ENCODE measurements around the gene EPS8.

Gene EPS8

DNA sequence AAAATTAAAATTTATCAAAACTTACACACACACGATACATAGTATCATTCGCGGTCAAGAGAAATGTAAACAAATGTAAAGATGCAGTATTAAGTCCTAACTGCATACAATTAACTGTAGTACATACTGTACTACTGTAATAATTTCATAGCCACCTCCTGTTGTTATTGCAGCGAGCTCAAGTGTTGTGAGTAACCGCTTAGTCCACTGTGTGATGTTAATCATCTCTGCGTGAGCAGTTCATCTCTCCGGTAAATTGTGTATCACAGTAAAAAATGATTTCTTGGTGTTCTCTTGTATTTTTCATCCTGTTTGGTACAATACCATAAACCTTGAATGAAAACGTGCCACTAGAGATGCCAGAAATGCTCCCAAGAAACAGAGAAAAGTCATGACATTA, 6.5 kb downstream of the EPS8 start:
- no peak for TF ChIP-seq SIN3A (IDR thresholded peaks at IDR 0.05; ENCODE audit: borderline replicate concordance, insufficient read depth, low read length)
- TF ChIP-seq, protein P1, sequence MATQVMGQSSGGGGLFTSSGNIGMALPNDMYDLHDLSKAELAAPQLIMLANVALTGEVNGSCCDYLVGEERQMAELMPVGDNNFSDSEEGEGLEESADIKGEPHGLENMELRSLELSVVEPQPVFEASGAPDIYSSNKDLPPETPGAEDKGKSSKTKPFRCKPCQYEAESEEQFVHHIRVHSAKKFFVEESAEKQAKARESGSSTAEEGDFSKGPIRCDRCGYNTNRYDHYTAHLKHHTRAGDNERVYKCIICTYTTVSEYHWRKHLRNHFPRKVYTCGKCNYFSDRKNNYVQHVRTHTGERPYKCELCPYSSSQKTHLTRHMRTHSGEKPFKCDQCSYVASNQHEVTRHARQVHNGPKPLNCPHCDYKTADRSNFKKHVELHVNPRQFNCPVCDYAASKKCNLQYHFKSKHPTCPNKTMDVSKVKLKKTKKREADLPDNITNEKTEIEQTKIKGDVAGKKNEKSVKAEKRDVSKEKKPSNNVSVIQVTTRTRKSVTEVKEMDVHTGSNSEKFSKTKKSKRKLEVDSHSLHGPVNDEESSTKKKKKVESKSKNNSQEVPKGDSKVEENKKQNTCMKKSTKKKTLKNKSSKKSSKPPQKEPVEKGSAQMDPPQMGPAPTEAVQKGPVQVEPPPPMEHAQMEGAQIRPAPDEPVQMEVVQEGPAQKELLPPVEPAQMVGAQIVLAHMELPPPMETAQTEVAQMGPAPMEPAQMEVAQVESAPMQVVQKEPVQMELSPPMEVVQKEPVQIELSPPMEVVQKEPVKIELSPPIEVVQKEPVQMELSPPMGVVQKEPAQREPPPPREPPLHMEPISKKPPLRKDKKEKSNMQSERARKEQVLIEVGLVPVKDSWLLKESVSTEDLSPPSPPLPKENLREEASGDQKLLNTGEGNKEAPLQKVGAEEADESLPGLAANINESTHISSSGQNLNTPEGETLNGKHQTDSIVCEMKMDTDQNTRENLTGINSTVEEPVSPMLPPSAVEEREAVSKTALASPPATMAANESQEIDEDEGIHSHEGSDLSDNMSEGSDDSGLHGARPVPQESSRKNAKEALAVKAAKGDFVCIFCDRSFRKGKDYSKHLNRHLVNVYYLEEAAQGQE (IDR thresholded peaks at IDR 0.05; ENCODE audit: insufficient read depth in 1 of 2, low read depth in 2 of 2, low read length in 2 of 2) = no peak
- no peak for TF ChIP-seq TAF1 (IDR thresholded peaks at IDR 0.05; ENCODE audit: borderline replicate concordance, insufficient read depth, low read length)

DNA sequence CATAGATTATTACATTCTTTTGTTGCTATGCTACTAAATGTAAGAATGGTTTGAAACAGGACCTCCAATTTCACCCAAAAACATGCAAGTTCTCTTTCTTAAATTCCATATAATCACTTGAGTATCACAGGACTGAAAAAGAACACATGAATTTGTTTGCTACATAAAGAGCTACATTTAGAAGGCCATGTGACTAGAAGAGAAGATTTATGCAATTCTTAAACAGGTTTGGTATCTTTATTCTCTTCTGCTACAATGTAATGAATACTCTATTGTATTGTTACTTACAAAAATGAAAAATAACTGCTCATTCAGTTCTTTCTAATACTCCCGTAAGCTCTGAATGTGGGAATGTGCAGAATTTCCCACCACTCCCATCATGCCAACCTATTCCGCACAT, 9.3 kb downstream of the EPS8 start:
- TF ChIP-seq, protein P1 (IDR thresholded peaks at IDR 0.05; ENCODE audit: insufficient read depth in 1 of 2, low read depth in 2 of 2, low read length in 2 of 2) = no peak
- no peak for TF ChIP-seq SIN3A (IDR thresholded peaks at IDR 0.05; ENCODE audit: borderline replicate concordance, insufficient read depth, low read length)
- TF ChIP-seq POLR2AphosphoS5 (IDR thresholded peaks at IDR 0.05; ENCODE audit: low read depth, low read length) = no peak
- no peak for TF ChIP-seq TAF1 (IDR thresholded peaks at IDR 0.05; ENCODE audit: borderline replicate concordance, insufficient read depth, low read length)
- TF ChIP-seq FOXP2 (optimal IDR thresholded peaks at IDR 0.05; ENCODE audit: borderline replicate concordance, extremely low read depth, extremely low read length, insufficient read depth) = no peak

DNA sequence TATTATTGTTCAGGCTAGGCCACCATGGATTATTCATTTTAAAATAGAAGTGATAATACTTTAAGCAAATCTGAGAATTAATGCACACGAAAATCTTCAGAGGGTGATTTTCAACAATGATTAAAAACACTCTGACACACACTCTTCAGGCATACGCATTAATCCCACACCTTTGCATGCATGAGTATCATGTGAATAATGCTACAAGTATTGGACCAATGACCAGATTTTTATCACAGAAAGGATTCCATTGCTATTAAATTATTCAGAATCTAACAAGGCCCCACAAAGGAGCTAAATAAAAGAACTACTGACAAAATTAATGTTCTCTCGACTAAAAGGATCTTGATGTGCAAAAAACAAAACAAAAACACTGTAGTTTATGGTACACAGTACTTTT, 11.1 kb downstream of the EPS8 start:
- TF ChIP-seq SIN3A (IDR thresholded peaks at IDR 0.05; ENCODE audit: borderline replicate concordance, insufficient read depth, low read length) (no peak), POLR2AphosphoS5 (IDR thresholded peaks at IDR 0.05; ENCODE audit: low read depth, low read length) (no peak), TAF1 (IDR thresholded peaks at IDR 0.05; ENCODE audit: borderline replicate concordance, insufficient read depth, low read length) (no peak), FOXP2 (optimal IDR thresholded peaks at IDR 0.05; ENCODE audit: borderline replicate concordance, extremely low read depth, extremely low read length, insufficient read depth) (no peak)
- TF ChIP-seq, protein P1 (IDR thresholded peaks at IDR 0.05; ENCODE audit: insufficient read depth in 1 of 2, low read depth in 2 of 2, low read length in 2 of 2) = no peak

DNA sequence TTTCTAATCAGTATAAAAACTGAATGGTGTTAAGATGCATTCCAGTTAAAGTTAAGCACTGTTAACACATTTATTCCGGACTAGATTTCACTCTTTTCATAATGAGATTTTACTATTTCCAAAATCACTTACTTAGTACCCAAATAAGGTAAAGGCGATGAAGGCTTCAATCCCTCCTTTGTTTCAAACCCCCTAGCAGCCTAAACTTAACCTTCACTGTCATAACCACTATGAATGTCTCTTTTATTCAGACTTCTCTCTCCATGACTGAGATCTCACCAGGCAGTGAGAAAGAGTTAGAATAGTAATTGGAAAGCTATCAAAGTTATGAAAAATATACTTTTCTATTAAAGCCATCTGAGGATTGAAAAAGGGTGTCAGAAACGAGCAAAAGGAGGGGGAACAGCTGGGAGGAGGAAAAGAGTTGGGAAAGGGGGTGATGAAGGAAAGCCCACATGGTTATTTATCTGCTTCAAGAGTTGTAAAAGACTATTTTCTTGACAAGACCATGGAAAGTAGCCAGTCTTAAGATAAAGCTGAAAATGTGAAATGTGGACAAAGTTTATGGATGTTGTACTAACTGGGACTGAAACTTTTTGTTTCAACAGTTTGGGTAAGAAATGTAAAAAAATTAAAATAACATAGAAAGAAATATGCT, 11.7 kb downstream of the EPS8 start:
- TF ChIP-seq FOXP2 (optimal IDR thresholded peaks at IDR 0.05; ENCODE audit: borderline replicate concordance, extremely low read depth, extremely low read length, insufficient read depth) (no peak), POLR2AphosphoS5 (IDR thresholded peaks at IDR 0.05; ENCODE audit: low read depth, low read length) (no peak), SIN3A (IDR thresholded peaks at IDR 0.05; ENCODE audit: borderline replicate concordance, insufficient read depth, low read length) (no peak)
- TF ChIP-seq, protein P1 (IDR thresholded peaks at IDR 0.05; ENCODE audit: insufficient read depth in 1 of 2, low read depth in 2 of 2, low read length in 2 of 2) = no peak

DNA sequence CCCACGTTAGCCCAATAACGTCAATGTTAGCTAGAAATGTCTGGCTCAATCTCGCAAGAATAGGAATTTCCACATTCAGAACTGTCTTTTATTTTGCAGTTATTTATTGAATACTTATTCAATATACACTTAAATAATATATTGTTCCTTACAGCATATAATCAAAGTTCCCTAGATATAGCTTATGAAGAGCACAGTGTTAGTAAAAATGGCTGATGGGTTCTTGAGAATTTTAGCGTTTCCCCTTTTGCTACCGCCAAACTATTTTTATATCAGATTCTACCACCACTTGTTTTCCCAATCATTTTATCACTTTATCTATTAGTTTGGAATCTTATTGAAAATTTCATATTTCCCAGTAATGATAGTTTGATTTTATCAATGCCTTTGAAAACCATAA, 12.7 kb downstream of the EPS8 start:
- TF ChIP-seq TAF1 (IDR thresholded peaks at IDR 0.05; ENCODE audit: borderline replicate concordance, insufficient read depth, low read length) (no peak), POLR2AphosphoS5 (IDR thresholded peaks at IDR 0.05; ENCODE audit: low read depth, low read length) (no peak), FOXP2 (optimal IDR thresholded peaks at IDR 0.05; ENCODE audit: borderline replicate concordance, extremely low read depth, extremely low read length, insufficient read depth) (no peak), SIN3A (IDR thresholded peaks at IDR 0.05; ENCODE audit: borderline replicate concordance, insufficient read depth, low read length) (no peak)
- TF ChIP-seq, protein P1 (IDR thresholded peaks at IDR 0.05; ENCODE audit: insufficient read depth in 1 of 2, low read depth in 2 of 2, low read length in 2 of 2) = no peak

Measured in PFSK-1 (cell line).